ENCODE measurements around the gene OR7A10. TPM values are rescaled to one million over a fixed set of nuclear protein-coding genes. Genes with fewer than 3 reads are reported as not detected.

OR7A10 gene
- polyA plus RNA-seq, 1 experiment: not detected

DNA sequence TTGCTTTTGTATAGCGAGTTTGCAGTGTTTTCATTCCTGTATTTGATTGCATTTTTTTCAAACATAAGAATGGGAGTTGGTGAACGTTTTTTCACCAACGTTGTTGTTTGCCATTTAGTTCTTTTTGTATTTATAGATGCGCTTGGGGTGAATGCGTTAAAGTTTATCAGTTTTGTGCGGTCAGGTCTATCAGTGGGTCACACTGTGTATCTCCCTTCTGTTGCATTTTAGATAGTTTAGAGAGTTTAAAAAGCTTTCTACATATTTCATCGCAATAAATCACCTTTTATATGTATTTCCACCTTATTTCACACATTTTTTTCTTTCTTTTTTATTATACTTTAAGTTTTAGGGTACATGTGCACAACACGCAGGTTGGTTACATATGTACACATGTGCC lies 30.1 kb downstream of the OR7A10 start:
- POLR2A ChIA-PET: no interaction called here
- CTCF ChIA-PET: interaction anchor here (1.1 kb wide), 1 partner anchor 32 kb away, joined by 4 read pairs; no protein-coding TSS in a partner anchor
- H3K36me3 ChIP-seq (ENCODE audit: control insufficient read depth, insufficient read depth, low read length): no peaks in the 10 kb centered on the region
- no peaks in the 10 kb centered on the region for H3K27me3 ChIP-seq (ENCODE audit: control insufficient read depth, insufficient read depth, low read length)
- TF ChIP-seq, protein P1, sequence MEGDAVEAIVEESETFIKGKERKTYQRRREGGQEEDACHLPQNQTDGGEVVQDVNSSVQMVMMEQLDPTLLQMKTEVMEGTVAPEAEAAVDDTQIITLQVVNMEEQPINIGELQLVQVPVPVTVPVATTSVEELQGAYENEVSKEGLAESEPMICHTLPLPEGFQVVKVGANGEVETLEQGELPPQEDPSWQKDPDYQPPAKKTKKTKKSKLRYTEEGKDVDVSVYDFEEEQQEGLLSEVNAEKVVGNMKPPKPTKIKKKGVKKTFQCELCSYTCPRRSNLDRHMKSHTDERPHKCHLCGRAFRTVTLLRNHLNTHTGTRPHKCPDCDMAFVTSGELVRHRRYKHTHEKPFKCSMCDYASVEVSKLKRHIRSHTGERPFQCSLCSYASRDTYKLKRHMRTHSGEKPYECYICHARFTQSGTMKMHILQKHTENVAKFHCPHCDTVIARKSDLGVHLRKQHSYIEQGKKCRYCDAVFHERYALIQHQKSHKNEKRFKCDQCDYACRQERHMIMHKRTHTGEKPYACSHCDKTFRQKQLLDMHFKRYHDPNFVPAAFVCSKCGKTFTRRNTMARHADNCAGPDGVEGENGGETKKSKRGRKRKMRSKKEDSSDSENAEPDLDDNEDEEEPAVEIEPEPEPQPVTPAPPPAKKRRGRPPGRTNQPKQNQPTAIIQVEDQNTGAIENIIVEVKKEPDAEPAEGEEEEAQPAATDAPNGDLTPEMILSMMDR (IDR thresholded peaks at IDR 0.05; ENCODE audit: insufficient read depth, low read depth, low read length): no peak
- DNase-seq (ENCODE audit: low read depth): no peak
- no peak overlapping the region for H3K4me3 ChIP-seq (ENCODE audit: low read depth, low read length)

GRCh38 chr19:14817052-14817451 lies 31.7 kb downstream of the OR7A10 start:
- no peak for DNase-seq (ENCODE audit: low read depth)
- CTCF ChIA-PET: no interaction called here
- POLR2A ChIA-PET: no interaction called here
- H3K4me3 ChIP-seq (ENCODE audit: low read depth, low read length): no peak overlapping the region
- H3K27me3 ChIP-seq (ENCODE audit: control insufficient read depth, insufficient read depth, low read length): no peaks in the 10 kb centered on the region
- no peaks in the 10 kb centered on the region for H3K36me3 ChIP-seq (ENCODE audit: control insufficient read depth, insufficient read depth, low read length)
- TF ChIP-seq, protein P1 (IDR thresholded peaks at IDR 0.05; ENCODE audit: insufficient read depth, low read depth, low read length): no peak

GRCh38 chr19:14814982-14815652 lies 33.6 kb downstream of the OR7A10 start:
- H3K4me3 ChIP-seq (ENCODE audit: low read depth, low read length): no peak overlapping the region

DNA sequence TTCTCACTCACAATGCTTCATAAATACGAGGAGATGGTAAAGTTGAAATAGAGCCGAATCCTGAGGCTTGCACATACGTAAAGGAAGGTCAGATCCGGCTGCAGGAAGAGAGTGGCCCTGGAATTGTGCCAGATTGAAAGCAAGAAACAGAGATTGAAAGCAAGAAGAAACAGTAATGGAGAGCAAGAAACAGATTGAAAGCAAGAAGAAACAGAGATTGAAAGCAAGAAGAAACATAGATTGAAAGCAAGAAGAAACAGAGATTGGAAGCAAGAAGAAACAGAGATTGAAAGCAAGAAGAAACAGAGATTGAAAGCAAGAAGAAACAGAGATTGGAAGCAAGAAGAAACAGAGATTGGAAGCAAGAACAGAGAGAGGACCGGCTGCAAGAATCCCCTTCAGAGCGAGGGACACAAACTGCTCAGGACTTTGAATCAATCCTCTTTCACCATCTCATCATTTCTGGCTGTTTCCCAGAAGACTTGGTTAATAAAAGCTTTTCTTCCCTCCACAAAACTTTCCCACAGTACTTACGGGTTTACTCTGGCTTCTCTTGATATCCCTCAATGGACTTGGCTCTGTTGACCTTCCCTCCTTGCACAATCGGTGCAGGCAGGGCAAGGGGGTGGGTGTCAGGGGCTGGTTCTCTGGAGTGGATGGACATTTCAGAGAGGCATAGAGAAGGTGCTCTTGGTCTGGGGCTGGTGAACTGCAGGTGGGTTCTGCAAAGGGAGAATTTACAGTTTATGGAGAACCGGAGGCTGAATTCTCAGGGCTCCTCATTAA lies 39.3 kb downstream of the OR7A10 start:
- Histone ChIP-seq H3K27me3 (ENCODE audit: control insufficient read depth, insufficient read depth, low read length) (no peaks in the 10 kb centered on the region), H3K4me3 (ENCODE audit: low read depth, low read length) (no peak overlapping the region), H3K36me3 (ENCODE audit: control insufficient read depth, insufficient read depth, low read length) (no peaks in the 10 kb centered on the region)
- DNase-seq (ENCODE audit: low read depth): no peak
- ChIA-PET CTCF (no interaction called here), POLR2A (no interaction called here)
- TF ChIP-seq, protein P1 (IDR thresholded peaks at IDR 0.05; ENCODE audit: insufficient read depth, low read depth, low read length): no peak

More at GRCh38 chr19:14814982-14815652, 33.6 kb downstream of the OR7A10 start:
- ChIA-PET POLR2A (no interaction called here), CTCF (no interaction called here)
- Histone ChIP-seq H3K36me3 (ENCODE audit: control insufficient read depth, insufficient read depth, low read length) (no peaks in the 10 kb centered on the region), H3K27me3 (ENCODE audit: control insufficient read depth, insufficient read depth, low read length) (no peaks in the 10 kb centered on the region)
- no peak for DNase-seq (ENCODE audit: low read depth)
- TF ChIP-seq, protein P1 (IDR thresholded peaks at IDR 0.05; ENCODE audit: insufficient read depth, low read depth, low read length): no peak

- POLR2A ChIA-PET: no interaction called here
- H3K36me3 ChIP-seq (ENCODE audit: control insufficient read depth, insufficient read depth, low read length): no peaks in the 10 kb centered on the region
- H3K4me3 ChIP-seq (ENCODE audit: low read depth, low read length): no peak overlapping the region
- DNase-seq (ENCODE audit: low read depth): no peak
- no peaks in the 10 kb centered on the region for H3K27me3 ChIP-seq (ENCODE audit: control insufficient read depth, insufficient read depth, low read length)
- TF ChIP-seq, protein P1 (IDR thresholded peaks at IDR 0.05; ENCODE audit: insufficient read depth, low read depth, low read length): no peak
- CTCF ChIA-PET: interaction anchor here (3.5 kb wide), 1 partner anchor 18 kb away, joined by 11 read pairs; no protein-coding TSS in a partner anchor
Measured at GRCh38 chr19:14804765-14805164, 44.0 kb downstream of the OR7A10 start.
